Measurements from ENCODE around the gene CUL4A. TPM values are rescaled to one million over a fixed set of nuclear protein-coding genes. Genes with fewer than 3 reads are reported as not detected.
"Not testable (repeated sequence)": the region's sequence is repeated elsewhere in the genome, so short reads cannot be mapped to it uniquely, and the experiment has no call there.

The CUL4A gene
- total and polyA plus RNA-seq, 10 donors = 24.4 to 99.3 (median 63.9) TPM

- no peak for DNase-seq
- TF ChIP-seq, protein P1, sequence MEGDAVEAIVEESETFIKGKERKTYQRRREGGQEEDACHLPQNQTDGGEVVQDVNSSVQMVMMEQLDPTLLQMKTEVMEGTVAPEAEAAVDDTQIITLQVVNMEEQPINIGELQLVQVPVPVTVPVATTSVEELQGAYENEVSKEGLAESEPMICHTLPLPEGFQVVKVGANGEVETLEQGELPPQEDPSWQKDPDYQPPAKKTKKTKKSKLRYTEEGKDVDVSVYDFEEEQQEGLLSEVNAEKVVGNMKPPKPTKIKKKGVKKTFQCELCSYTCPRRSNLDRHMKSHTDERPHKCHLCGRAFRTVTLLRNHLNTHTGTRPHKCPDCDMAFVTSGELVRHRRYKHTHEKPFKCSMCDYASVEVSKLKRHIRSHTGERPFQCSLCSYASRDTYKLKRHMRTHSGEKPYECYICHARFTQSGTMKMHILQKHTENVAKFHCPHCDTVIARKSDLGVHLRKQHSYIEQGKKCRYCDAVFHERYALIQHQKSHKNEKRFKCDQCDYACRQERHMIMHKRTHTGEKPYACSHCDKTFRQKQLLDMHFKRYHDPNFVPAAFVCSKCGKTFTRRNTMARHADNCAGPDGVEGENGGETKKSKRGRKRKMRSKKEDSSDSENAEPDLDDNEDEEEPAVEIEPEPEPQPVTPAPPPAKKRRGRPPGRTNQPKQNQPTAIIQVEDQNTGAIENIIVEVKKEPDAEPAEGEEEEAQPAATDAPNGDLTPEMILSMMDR (IDR thresholded peaks at IDR 0.05 in 8 of 11, conservative IDR thresholded peaks at IDR 0.05 in 3 of 11) = no peak
- TF ChIP-seq POLR2A (IDR thresholded peaks at IDR 0.05) (no peak), POLR2AphosphoS5 (IDR thresholded peaks at IDR 0.05) (no peak)
- intact Hi-C loops (cut with DNase I; ENCODE audit: low total_unique reads) = no loop called here
- Histone ChIP-seq H3K36me3 (peaks cover 0 to 100% (median 85%) of the 10 kb centered on the region in 6 donors), H3K27ac (no peak overlapping the region), H3K9me3 (peaks cover 0 to 8% (median 0%) of the 10 kb centered on the region in 8 donors), H3K27me3 (replicated peaks in 1 of 7) (no peaks in the 10 kb centered on the region), H3K4me3 (no peak overlapping the region), H3K4me1 (peaks cover 0 to 13% (median 0%) of the 10 kb centered on the region in 6 donors)
- 70 to 84% (median 79%) methylated on average over 5 of the region's 5 CpGs for WGBS, 5 donors
Observed at GRCh38 chr13:113258321-113259054, 49.1 kb downstream of the CUL4A start.

GRCh38 chr13:113260996-113261395 is 51.6 kb downstream of the CUL4A start:
- WGBS, 5 donors = 68 to 82% (median 74%) methylated on average over 13 of the region's 13 CpGs
- Histone ChIP-seq H3K36me3 (peaks cover 0 to 100% (median 75%) of the 10 kb centered on the region in 6 donors), H3K27me3 (replicated peaks in 1 of 7) (no peaks in the 10 kb centered on the region), H3K4me1 (peaks cover 0 to 13% (median 0%) of the 10 kb centered on the region in 6 donors), H3K9me3 (peaks cover 0 to 8% (median 0%) of the 10 kb centered on the region in 8 donors), H3K4me3 (no peak overlapping the region), H3K27ac (peak overlapping the region in 6 of 8 donors; percentile 6 to 60 (median 30))
- peak in 1 of 3 donors; percentile 15 for TF ChIP-seq POLR2AphosphoS5 (IDR thresholded peaks at IDR 0.05)
- TF ChIP-seq, protein P1 (IDR thresholded peaks at IDR 0.05 in 8 of 11, conservative IDR thresholded peaks at IDR 0.05 in 3 of 11) = no peak
- TF ChIP-seq POLR2A (IDR thresholded peaks at IDR 0.05) = no peak
- intact Hi-C loops (cut with DNase I; ENCODE audit: low total_unique reads) = no loop called here
- no peak for DNase-seq

GRCh38 chr13:113263016-113263415 is 53.6 kb downstream of the CUL4A start:
- Histone ChIP-seq H3K36me3 (peaks cover 0 to 99% (median 56%) of the 10 kb centered on the region in 6 donors), H3K4me1 (peaks cover 0 to 13% (median 0%) of the 10 kb centered on the region in 6 donors)
- 57 to 73% (median 67%) methylated on average over 10 to 14 of the region's 14 CpGs for WGBS, 5 donors
- H3K27ac ChIP-seq; H3K27me3 ChIP-seq (replicated peaks in 1 of 7); DNase-seq; H3K9me3 ChIP-seq; intact Hi-C loops (cut with DNase I; ENCODE audit: low total_unique reads); H3K4me3 ChIP-seq: not testable (repeated sequence)

DNA sequence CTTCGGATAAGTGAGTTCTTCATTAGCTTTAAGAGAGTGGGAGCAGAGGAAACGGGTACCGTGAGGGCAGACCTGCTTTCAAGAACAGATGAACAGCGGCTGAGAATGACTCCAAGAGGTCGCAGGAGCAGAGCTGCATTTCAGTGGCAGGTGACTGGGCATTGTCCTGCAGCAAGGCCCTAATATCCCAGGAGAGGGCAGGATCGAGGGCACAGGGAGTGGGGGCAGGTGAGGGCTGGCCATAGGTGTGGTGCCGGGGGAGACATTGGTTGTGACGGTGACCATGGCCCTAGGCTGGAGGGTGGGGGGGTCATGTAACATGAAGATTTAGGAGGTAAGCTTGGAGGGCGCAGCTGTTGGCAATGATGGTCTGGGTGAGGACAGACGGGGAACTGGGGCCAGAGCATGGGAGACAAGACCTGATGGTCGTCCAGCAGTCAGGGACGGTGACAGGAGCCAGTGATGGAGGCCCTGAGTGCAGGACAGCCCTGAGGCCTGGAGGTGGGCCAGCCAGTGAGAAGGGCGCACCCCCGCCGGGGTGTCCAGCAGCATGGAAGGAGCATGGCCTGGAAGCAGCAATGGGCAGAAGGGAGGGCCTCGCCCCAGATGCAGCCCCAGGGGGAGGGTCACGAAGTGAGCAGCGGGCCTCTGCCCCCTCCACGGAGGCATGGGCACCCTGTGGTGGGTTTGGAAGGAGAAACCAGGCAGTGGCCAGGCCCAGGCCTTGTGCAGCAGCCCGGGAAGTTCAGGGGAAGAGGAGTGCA is 58.4 kb downstream of the CUL4A start:
- intact Hi-C loops (cut with DNase I; ENCODE audit: low total_unique reads) = no loop called here
- H3K4me1 ChIP-seq = peaks cover 0 to 3% (median 0%) of the 10 kb centered on the region in 6 donors
- no peaks in the 10 kb centered on the region for H3K9me3 ChIP-seq
- TF ChIP-seq, protein P1 (IDR thresholded peaks at IDR 0.05 in 8 of 11, conservative IDR thresholded peaks at IDR 0.05 in 3 of 11) = no peak
- TF ChIP-seq POLR2AphosphoS5 (IDR thresholded peaks at IDR 0.05) = peak in 1 of 3 donors; percentile 58
- H3K27me3 ChIP-seq (replicated peaks in 1 of 7) = no peaks in the 10 kb centered on the region
- WGBS, 5 donors = 94 to 95% (median 94%) methylated on average over 17 to 20 of the region's 20 CpGs
- DNase-seq = no peak
- no peak overlapping the region for H3K27ac ChIP-seq
- H3K4me3 ChIP-seq = no peak overlapping the region
- peaks cover 0 to 68% (median 21%) of the 10 kb centered on the region in 6 donors for H3K36me3 ChIP-seq
